NCI-H1105 treated with DMSO at 0.1 percent for 48 hours (cell line): ENCODE results near the gene GEMIN7.

Experiments
- DNase-seq: peaks from one replicate; lab custom pipeline; 2025; lab: John Stamatoyannopoulos, UW

Gene GEMIN7

DNA sequence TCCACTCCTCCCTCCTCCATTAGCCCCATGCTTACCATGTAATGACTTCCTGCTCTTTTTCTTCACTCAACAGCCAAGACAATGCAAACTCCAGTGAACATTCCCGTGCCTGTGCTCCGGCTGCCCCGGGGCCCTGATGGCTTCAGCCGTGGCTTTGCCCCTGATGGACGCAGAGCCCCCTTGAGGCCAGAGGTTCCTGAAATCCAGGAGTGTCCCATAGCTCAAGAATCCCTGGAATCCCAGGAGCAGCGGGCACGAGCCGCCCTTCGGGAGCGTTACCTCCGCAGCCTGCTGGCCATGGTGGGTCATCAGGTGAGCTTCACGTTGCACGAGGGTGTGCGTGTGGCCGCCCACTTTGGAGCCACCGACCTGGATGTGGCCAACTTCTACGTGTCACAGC, 11.0 kb downstream of the GEMIN7 start:
- DNase-seq: no peak

DNA sequence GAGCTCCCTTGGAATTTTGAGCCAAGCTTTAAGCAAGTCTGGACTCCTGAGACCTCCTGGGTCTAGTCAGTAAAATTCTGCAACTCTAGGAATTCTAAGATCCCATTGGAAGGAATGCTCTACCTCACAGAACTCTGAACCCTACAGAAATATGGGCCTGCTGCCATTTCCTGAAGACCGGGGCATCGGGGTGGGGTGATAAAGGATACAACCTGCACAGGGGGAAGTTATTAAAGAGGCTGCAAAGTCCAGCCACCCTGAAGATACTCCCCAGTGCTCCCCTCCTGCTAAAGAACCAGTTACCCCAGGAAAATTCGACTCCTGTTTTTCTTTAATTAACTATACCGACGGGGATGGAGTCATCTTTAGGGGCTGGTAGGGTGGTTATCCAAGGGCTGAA, 11.5 kb downstream of the GEMIN7 start:
- no peak for DNase-seq

DNA sequence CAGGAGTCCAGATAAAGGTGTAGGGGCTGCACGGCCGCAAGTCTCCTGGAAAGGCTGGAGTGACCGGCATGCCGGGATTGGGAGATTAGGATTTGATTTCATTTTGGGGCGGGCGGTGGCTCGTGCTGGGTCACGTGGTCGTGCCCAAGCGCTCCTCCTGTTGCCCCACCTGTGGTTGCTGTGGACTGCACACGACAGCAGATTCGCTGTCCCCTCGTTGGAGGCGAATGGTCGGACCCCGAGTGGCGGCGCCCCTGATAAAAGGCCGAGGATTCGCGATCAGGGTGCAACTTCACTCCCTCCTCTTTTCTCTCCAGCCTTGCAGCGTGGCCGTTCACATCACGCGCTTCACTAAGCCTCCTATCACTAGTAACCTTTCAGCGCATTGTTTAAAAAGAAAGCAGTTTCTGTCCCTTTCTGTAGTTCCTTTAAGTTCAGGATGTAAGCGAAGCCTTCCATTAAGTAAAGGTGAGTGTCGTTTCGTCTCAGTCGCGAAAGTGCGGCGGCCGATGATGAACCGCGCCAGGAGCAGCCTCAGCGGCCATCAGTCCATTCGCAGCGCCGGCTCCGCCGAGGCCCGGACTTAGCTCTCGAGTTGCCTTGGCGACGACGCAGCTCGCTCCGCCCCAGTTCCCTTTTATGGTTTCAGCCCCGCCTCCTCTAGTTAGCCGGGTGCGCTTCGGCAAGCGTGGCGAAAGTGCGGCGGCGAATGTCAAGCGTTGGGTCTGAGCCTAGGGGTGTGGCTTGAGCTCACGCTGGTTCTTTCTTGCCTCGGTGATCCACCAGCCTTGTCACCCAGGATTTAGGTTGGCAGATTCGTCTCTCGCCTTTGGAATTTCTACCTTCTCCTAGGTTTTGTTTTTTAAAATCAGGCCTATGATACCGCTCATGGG, 12.2 kb downstream of the GEMIN7 start:
- peak; percentile 97 for DNase-seq

DNA sequence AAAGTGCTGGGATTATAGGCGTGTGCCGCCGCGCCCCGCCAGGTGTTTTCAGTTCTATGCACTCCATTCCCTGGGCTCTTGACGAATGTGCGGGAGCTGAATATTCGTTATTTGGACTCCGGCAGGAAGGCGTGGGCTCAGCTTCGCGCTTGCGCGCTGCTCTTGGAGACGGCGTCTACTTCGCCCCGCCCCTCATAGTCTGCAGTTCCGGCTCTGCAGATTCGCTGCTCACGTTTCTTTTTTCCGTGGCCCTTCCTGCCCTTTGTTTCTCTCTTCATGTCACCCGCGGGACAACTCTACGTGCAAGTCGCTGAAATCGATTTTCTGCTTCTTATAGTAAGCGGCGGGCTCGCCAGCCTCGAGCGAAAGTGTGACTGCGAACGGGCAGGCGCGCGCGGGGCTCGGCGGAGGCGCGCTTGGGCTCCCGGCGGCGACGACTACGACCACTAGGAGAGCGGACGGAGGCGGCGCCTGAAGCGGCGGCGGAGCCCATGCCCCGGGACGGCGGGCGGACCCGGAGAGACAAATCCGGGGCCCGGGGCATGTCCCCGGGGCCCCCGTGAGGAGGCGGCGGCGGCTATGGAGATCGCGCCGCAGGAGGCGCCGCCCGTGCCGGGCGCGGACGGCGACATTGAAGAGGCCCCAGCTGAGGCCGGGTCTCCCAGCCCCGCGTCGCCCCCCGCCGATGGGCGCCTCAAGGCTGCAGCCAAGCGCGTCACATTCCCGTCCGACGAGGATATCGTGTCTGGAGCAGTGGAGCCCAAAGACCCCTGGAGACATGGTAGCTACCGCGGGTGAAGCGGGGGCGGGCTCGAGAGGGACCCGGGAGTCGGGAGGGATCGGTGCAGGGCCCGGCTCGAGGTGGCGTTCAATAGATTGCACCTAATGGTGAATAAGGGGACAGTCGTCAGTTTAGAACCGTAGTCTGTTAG, 14.0 kb downstream of the GEMIN7 start, which contains the start of gene PPP1R37:
Gene PPP1R37 (plus strand): TSS at position 433 of the 932 bp plus-strand sequence. CDS start 147 bp downstream, at position 580.
- peak; percentile 97 for DNase-seq

DNA sequence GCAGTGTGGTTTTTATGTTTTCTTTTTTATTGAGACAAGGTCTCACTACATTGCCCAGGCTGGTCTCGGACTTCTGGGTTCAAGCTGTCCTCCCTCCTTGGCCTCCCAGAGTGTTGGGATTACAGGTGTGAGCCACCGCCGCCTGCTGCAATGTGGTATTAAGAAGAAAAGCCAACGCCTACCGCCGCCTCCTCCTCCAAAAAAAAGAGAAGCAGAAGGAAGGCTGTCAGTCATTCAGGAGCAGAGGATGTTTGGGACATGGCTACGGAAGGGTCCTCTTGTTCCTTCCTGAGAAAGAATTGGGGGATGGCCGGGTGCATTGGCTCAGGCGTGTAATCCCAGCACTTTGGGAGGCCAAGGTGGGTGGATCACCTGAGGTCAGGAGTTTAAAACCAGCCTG, 15.1 kb downstream of the GEMIN7 start:
- no peak for DNase-seq

DNA sequence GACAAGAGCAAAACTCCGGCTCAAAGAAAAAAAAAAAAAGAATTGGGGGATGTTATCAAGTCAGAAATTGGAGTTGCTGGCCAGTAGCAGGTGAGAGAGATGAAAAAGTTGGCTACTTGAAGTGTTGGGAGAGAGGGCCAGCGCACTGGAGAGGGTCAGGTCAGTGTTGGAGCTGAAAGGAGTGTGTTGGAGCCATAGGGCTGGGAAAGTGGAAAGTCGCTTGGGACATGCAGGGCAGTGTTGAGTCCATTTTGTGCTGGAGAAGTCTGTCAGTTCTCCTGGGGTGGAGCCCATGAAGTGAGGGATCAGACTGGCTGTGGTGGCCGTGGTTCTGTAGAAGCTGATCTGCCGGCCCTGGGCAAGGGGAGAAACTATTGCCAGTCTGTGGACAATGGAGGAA, 15.6 kb downstream of the GEMIN7 start:
- no peak for DNase-seq

DNA sequence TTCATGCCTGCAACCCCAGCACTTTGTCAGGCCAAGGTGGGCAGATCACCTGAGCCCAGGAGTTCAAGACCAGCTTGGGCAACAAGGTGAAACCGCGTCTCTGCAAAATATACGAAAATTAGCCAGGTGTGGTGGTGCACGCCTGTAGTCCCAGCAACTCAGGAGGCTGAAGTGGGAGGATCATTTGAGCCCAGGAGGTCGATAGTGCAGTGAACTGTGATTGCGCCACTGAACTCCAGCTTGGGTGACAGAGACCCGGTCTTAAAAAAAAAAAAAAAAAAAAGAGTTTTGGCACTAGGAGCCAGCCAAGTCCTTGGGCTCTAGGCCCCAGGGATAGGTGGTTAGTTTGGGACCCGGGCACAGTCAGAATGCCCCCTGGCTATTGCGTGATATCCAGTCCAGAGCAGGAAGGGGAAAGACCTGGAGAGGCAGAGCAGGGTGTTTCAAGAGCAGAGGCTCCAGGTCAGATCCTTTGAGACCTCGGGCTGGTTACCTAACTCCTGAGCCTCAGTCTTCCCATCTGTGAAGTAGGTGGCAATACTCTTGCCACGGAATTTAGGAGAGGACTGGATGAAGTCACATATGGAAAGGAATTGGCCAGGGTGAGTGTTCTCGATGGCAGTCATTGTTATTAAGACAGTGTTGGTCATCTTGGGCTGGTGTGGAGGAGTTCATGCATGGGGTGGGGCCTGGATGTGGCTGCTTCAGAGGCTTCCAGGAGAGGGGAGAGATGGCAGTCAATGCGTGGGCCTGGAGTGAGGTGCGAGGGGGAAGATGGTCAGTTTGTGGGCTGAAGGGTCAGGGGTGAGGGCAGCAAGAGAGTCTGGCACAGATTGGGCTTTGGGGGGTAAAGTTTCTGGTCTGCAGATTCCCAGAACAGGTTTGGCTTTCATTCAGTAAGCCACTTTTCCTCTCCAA, 16.7 kb downstream of the GEMIN7 start:
- no peak for DNase-seq

DNA sequence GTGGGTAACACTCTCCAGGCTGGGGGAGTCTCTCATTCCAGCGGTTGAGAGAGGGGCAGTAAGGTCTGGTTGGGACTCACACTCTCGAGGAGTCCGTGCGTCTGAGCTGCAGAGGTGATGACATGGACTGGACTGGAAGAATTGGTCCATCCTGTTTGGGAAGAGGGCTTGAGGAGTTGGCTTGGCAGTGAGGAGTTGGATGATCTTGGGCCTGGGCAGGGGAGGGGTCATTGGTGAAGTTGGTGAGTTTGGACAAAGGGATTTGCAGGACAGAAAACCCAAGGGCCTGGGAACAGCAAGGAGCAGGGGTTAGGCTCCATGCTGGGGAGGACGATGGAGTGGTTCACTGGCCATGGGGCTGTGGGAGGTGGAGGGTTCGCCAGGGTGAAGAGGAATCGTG, 17.6 kb downstream of the GEMIN7 start:
- DNase-seq: no peak

DNA sequence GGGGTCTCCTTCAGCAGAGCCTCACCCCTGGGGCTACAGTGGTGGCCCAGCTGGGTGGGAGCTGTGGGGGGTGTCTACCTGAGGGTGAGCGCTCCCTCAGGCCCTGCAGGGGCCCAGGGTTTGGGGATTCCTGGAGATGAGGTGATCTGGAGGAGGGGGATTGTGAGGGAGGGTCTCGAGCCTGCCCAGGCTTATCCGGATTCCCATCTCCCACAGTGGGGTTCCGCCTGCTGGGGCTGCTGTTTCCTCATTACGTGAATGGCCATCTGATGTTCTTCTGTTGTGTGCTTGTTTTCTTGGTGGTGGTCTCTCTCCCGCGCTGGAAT, 18.4 kb downstream of the GEMIN7 start:
- no peak for DNase-seq

DNA sequence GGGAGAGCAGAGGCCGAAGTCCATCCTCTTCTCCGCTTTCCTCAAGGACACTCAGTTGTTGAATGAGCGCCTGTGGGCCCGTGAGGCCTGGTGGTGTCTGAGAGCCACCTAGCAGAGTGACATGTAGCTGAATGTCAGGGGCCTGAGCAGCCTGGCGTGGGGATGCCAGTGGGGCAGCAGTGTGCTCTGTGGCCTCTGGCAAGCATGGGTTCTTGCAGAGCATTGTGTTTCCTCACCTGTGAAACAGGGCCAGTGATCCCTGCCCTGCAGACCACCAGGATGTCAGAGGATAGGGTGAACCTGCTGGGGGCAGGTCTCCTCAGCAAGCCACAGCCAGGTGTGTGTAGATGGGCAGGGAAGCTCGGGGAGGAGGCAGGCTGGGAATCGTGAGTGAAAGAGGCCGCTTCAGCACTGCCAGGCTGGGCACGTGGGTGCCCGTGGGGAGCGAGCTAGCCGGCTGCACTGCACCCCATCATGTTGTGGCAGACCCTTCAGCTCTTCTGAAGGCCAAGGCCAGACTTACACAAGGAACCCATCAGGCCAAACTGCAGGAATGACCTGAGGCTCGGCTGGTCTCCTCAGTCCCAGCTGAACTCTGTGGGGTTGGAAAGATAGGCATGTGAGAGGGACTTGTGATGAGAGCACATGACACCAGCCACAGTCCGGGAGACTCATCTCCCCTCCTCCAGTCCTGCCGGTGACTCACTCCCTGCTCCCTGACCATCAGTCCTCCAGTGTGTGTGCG, 18.9 kb downstream of the GEMIN7 start:
- no peak for DNase-seq

DNA sequence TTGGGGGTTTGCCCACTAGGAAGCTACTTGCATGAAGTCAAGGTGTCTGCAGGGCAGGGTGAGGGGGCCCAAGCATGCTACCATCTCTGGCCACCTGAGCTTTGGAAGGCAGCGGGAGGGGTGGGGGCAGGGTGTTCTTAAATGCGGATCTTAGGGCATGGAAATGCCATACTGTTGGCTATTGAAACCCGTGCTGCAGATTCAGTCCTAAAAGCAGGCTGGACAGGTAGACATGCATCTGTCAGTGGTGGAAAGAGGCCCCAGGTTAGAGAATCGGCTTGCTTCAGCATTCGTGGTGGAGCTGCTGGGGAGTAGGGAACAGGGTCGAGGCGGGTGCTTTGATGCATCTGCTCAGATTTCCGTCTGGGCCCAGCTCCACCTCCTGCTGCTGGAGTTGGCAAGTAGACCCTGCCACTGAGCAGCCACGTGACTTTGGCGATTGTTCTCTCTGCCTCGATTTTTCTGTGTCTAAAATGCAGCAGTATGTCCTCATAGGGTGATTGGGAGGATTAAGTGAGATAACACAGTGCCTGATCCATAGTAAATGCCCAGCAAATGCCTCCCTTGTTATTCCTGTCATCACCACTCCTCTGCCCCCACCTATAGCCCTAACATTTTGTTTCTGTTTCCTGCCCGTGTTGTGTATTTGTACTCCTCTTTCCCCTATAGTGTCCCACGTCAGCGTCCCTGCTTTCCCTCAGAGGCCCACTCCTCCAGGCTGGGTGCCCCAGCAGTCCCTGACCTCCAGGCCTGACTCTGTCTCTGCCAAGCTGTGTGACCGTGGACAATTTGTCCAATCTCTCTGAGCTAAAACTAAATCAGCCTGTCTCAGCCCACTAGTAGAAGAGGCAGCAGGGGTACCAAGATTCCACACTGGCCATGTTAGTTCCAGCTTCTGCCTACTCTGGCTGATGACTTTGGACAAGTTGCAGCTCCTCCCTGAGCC, 19.7 kb downstream of the GEMIN7 start:
- DNase-seq: no peak

DNA sequence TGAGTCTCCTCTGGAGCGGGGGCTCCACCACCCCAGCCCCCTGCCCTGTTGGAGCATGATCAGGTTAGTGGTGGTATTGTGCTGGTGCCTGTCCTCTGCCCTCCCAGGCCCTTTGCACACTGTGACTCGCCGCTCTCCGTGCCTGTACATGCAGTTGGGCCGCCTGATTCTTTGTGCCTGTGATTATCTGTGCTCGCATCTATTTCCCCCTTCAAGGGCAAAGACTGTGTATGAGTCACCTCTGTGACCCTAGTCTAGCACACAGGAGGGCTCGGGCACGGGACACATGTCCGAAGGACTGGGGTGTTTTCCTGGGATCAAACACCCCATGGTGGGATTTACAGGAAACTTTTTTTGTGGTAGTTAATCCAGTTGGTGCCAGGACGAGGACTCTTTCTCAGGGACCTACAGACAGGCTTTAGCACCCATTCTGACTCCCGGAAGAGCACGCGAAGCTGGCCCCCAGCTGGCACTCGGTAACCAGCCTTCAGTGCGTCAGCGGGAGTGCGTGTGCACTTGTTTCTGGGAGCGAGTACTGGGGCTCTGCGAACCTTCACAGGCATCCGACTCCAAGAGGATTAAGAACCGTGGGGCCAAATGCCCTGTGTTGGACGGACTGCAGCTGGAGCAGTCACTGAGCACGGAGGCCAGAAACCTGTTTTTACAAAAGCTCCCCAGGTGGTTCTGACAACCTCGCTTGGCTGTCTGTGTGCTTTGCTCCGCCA, 20.6 kb downstream of the GEMIN7 start:
- DNase-seq: no peak

DNA sequence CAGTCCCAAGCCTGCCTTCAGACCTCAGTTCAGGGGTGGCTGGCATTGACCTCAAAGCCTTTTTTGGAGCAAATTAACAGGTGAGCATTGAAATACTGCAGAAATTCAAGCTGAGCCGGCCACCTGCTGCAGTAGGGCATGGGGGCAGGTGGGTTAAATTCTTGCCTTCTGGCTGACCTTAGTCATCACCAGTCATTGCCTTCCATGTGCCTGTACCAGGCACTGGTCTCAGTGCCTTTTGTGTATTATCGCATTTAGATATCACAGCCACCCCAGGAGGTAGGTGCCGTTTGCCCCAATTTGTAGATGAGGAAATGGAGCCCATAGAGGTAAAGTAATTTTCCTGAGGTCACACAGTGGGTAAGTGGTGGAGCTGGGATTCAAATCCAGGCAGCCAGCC, 21.1 kb downstream of the GEMIN7 start:
- DNase-seq: no peak

DNA sequence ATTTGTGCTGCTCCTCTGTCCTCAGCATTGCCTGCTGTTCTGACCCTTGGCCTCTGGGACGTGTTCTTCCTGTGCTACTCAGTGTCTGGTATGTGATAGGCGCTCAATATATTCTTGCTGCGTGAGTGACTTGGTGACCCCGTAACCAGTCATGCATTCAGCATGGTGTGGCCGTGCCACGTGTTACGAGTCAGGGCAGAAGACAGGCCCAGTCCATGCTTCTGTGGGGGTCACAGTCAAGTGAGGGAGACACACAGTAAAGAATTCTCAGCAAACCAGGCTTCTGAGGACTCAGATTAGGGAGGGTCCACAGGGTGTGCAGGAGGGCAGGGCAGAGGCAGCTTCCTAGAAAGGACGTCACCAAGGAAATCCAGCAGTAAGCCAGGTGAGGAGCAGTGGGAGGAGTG, 21.8 kb downstream of the GEMIN7 start:
- DNase-seq: no peak

DNA sequence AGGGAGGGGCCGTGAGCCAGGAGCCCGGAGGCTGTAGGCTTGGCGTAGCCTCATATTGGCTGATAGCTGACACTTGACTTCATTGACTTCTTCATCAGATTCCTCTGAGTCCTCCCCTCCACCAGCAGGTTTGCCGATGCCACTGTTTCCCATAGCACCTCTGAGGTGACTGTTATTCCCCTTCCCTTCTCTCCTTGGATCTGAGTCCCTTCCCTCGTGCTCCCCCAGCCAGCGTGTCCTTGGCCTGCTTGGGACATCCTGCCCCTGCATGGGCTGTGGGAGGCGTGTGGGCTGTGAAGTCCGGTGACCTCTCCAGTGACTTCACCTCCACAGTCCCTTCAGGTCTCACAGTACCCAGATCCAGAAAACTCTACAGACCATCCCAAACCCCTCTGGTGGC, 22.7 kb downstream of the GEMIN7 start:
- no peak for DNase-seq

DNA sequence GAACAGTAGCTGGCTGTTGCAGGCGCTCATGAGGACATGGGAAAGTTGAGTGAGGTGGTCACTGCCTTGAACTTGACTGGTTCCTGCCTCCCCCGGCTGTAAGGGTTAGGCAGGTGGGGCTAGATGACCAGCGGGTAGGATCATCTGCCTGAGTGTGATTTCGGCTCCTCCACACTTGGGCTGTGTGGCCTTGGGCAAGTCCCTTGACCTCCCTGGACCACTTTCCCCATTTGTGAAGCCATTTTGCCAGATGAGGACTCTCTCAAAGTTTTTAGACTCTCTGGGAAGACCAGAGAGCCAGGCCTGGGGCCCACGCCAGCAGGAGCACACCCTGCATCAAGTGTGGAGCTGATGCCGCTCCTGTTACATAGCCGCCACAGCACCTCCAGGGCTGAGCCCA, 23.4 kb downstream of the GEMIN7 start:
- no peak for DNase-seq

DNA sequence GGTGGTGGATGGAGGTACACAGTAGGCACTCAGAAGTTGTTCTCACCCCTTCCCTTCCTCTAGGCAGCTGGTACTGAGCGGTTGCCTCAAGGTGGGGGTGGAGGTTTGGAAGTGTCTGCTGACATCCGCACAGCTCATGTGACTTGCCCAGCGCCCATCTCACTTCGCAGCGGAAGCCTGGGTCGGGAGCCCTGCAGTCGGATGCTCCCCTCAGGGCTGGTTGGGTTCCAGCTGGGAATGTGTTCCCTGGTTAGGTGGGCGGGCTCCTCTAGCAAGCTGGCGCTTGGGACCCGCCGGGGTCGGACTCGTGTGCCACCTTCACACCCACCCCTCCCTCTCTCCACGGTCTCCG, 24.1 kb downstream of the GEMIN7 start:
- no peak for DNase-seq

DNA sequence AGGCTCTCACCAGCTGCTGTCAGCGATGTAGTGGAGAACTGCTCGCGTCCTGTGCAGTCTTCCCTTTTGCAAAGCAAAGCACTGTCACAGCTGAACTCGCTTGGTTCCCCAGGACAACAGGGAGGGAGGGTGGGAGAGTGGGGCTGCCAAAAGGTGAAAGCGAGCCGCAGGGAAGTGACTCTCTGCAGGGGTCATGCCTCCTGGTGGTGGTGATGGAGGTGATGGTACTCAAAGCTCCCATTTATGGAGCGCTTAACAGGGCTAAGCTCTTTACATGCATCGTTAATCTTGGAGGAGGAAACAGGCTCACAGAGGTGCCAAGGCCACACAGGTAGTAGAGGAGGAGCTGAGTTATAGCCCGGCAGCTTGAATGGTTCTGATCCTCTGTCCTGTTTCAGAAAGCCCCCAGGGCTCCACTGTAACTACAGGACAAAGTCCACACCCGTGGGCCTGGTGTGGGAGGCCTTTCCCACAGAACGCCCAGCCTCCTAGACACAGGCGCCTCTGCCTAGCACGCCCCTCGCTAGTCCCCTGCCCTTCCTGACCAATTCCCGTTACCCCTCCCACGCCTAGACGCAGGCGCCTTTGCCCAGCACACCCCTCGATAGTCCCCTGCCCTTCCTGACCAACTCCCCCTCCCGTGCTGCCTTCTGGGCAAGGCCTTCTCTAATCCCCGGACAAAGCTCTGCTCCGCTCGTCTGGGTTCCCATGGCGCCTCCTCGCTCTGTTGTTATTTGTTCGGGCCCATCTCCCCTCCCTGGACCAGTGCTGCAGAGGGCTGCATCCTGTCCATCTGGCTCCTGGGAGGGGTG, 24.7 kb downstream of the GEMIN7 start:
- no peak for DNase-seq
